Measurements from ENCODE around the gene GARS1. TPM values are rescaled to one million over a fixed set of nuclear protein-coding genes. Genes with fewer than 3 reads are reported as not detected.

GARS1 gene
- polyA plus RNA-seq, 3 donors = 46.0 to 68.4 (median 48.6) TPM

DNA sequence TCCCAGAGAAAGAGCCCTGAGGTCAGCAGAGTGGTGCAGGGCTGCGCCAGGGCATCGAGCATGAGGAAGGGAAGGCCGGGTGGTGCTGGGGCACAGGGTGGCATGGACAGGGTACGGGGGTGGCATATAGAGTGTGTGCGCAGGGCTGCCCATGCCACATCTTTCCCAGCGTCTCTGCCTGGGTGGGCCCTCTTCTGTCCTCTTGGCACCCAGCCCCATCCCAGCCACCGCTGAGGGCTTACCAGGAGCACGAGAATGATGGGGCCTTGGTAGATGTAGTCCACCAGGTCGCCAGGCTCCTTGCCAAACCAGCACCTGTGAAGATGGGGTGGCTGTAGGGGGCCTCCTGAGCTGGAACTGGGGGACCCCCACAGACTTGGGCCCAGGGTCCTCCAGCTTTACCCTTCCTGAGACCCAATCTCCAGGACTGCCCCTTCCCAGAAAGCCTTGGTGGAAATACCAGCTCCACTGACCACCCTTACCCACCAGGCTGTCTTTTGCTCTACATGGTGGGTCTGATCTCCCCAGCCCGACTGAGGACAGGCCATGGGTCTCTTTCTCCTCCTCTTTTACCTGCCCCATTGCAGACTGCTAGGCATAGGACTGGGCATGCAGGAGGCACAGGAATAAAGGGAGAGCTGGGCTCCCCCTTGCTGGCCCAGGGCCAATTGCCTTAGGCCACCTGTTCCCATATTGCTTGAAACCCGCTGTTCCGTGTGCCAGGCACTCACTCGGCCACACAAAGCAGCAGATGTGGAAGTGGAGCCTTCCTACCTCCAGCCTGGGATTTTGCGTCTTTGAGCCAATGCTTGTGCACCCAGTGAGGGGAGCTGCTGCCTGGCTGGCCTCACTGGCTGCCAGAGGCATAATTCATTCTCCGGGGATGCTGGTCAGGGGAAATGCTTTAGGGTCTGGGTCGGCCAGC lies 65.9 kb downstream of the GARS1 start:
- H3K79me2 ChIP-seq (ENCODE audit: insufficient read depth, low read length) = no peaks in the 10 kb centered on the region
- intact Hi-C loops (cut with micrococcal nuclease) = no loop called here
- WGBS (ENCODE audit: insufficient coverage) = 86% methylated on average over 12 of the region's 16 CpGs
- H4K20me1 ChIP-seq (ENCODE audit: insufficient read depth, low read length) = no peaks in the 10 kb centered on the region
- H2AFZ ChIP-seq (ENCODE audit: insufficient read depth, low read depth, low read length, poor library complexity, severe bottlenecking) = no peak overlapping the region
- peaks cover 9% of the 10 kb centered on the region for H3K4me1 Mint-ChIP-seq
- no peak overlapping the region for H3K9ac ChIP-seq (ENCODE audit: insufficient read depth, low read length, poor library complexity, severe bottlenecking)
- peaks cover 0 to 2% (median 0%) of the 10 kb centered on the region in 7 donors for H3K9me3 Mint-ChIP-seq
- H3K4me1 ChIP-seq (ENCODE audit: control insufficient read depth in 1 of 2, insufficient read depth in 2 of 2, low read length in 2 of 2) = no peaks in the 10 kb centered on the region
- H3K27me3 Mint-ChIP-seq (ENCODE audit: low read depth in 3 of 3) = peaks cover 0 to 6% (median 1%) of the 10 kb centered on the region in 3 donors
- H3K4me3 ChIP-seq (replicated peaks in 1 of 3; ENCODE audit: low read depth in 2 of 3, low read length in 3 of 3) = no peak overlapping the region
- no peaks in the 10 kb centered on the region for H3K36me3 ChIP-seq (replicated peaks in 1 of 2; ENCODE audit: control insufficient read depth in 1 of 2, insufficient read depth in 2 of 2, low read length in 2 of 2)
- no peaks in the 10 kb centered on the region for H3K9me3 ChIP-seq (replicated peaks in 1 of 2; ENCODE audit: control insufficient read depth in 1 of 2, insufficient read depth in 1 of 2, low read length in 2 of 2)
- no peak overlapping the region for H3K27ac ChIP-seq (ENCODE audit: low read depth in 1 of 2, low read length in 2 of 2)
- H3K4me3 Mint-ChIP-seq = no peak overlapping the region
- H3K27me3 ChIP-seq (ENCODE audit: control insufficient read depth in 2 of 2, insufficient read depth in 2 of 2, low read length in 2 of 2) = no peaks in the 10 kb centered on the region
- no peak for DNase-seq
- H3K27ac Mint-ChIP-seq = no peak overlapping the region
- no peak for TF ChIP-seq CTCF (IDR thresholded peaks at IDR 0.05)
- H3K4me2 ChIP-seq (replicated peaks; ENCODE audit: extremely low read depth, low read length, poor library complexity, severe bottlenecking) = no peak overlapping the region
- H3K36me3 Mint-ChIP-seq = no peaks in the 10 kb centered on the region

DNA sequence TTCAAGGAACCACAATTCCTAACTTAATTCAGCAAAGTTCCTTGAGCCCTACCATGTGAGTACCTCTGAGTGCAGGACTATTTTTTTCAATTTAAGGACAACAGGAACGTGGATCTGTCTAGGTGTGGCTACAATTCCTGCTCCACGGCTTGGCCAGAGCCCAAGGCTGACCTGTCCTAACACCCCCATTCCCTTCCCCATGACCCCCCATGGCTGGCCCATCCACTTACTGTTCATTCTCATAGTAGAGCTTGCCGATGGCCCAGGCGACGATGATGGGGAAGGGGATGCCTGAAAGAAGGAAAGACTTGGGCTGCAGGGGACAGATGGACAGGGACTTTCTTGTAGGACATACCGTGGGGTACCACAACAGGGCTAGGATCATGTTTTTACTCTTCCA lies 67.2 kb downstream of the GARS1 start:
- no peak overlapping the region for H3K27ac Mint-ChIP-seq
- H3K9me3 Mint-ChIP-seq = peaks cover 0 to 4% (median 0%) of the 10 kb centered on the region in 7 donors
- H3K36me3 Mint-ChIP-seq = no peaks in the 10 kb centered on the region
- TF ChIP-seq CTCF (IDR thresholded peaks at IDR 0.05) = no peak
- Histone ChIP-seq H4K20me1 (ENCODE audit: insufficient read depth, low read length) (no peaks in the 10 kb centered on the region), H3K4me1 (ENCODE audit: control insufficient read depth in 1 of 2, insufficient read depth in 2 of 2, low read length in 2 of 2) (no peaks in the 10 kb centered on the region), H3K4me3 (replicated peaks in 1 of 3; ENCODE audit: low read depth in 2 of 3, low read length in 3 of 3) (no peak overlapping the region), H3K4me2 (replicated peaks; ENCODE audit: extremely low read depth, low read length, poor library complexity, severe bottlenecking) (no peak overlapping the region), H3K9ac (ENCODE audit: insufficient read depth, low read length, poor library complexity, severe bottlenecking) (no peak overlapping the region), H3K27me3 (ENCODE audit: control insufficient read depth in 2 of 2, insufficient read depth in 2 of 2, low read length in 2 of 2) (no peaks in the 10 kb centered on the region), H3K27ac (ENCODE audit: low read depth in 1 of 2, low read length in 2 of 2) (no peak overlapping the region), H3K36me3 (replicated peaks in 1 of 2; ENCODE audit: control insufficient read depth in 1 of 2, insufficient read depth in 2 of 2, low read length in 2 of 2) (no peaks in the 10 kb centered on the region), H2AFZ (ENCODE audit: insufficient read depth, low read depth, low read length, poor library complexity, severe bottlenecking) (no peak overlapping the region), H3K79me2 (ENCODE audit: insufficient read depth, low read length) (no peaks in the 10 kb centered on the region), H3K9me3 (replicated peaks in 1 of 2; ENCODE audit: control insufficient read depth in 1 of 2, insufficient read depth in 1 of 2, low read length in 2 of 2) (no peaks in the 10 kb centered on the region)
- H3K27me3 Mint-ChIP-seq (ENCODE audit: low read depth in 3 of 3) = peaks cover 2 to 9% (median 3%) of the 10 kb centered on the region in 3 donors
- no peak for DNase-seq
- H3K4me3 Mint-ChIP-seq = no peak overlapping the region
- peaks cover 9% of the 10 kb centered on the region for H3K4me1 Mint-ChIP-seq
- WGBS (ENCODE audit: insufficient coverage) = 94% methylated on average over 2 of the region's 6 CpGs
- intact Hi-C loops (cut with micrococcal nuclease) = no loop called here

Data from CD14-positive monocyte (primary cell).